ENCODE measurements around the gene GPATCH8. TPM values are rescaled to one million over a fixed set of nuclear protein-coding genes. Genes with fewer than 3 reads are reported as not detected.

GPATCH8 gene
- total and polyA plus RNA-seq, 10 of the 15 experiments (the other 5 are each of a cell fraction or from before 2014, with no cell fraction given): 11.7 to 45.1 (median 21.3) TPM

- intact Hi-C loops (cut with micrococcal nuclease; ENCODE audit: unreplicated experiment): no loop called here
- no peak overlapping the region for H3K4me3 ChIP-seq
- H3K36me3 ChIP-seq (ENCODE audit: control insufficient read depth in 2 of 2, insufficient read depth in 2 of 2, low read length in 1 of 2): no peaks in the 10 kb centered on the region
- H3K79me2 ChIP-seq (ENCODE audit: control insufficient read depth, insufficient read depth, low read length): no peaks in the 10 kb centered on the region
- CTCF ChIA-PET: no interaction called here
- 12% methylated on average over 4 of the region's 4 CpGs for WGBS (ENCODE audit: insufficient coverage, insufficient replicate concordance, low lambda C conversion rate, missing lambda C conversion rate)
- BruUV-seq (replicated peaks): no TSS peak
- no peak overlapping the region for H3K4me2 ChIP-seq (ENCODE audit: control insufficient read depth, insufficient read depth)
- H3K4me1 ChIP-seq (ENCODE audit: control insufficient read depth, insufficient read depth, low read length): no peaks in the 10 kb centered on the region
- RAD21 ChIA-PET (ENCODE audit: unreplicated experiment): no interaction called here
- in situ Hi-C loops (cut with MboI): no loop called here
- no peak overlapping the region for H3K27ac ChIP-seq (ENCODE audit: control insufficient read depth, insufficient read depth)
- FAIRE-seq (no peak), ATAC-seq (no peak), DNase-seq (ENCODE audit: low read depth, low spot score) (no peak)
- no peaks in the 10 kb centered on the region for H3K9me3 ChIP-seq (replicated peaks; ENCODE audit: control insufficient read depth, insufficient read depth, low read length)
- POLR2A ChIA-PET: no interaction called here
- no peak overlapping the region for H2AFZ ChIP-seq (ENCODE audit: control insufficient read depth, low read depth, low read length)
- TF ChIP-seq CHD4 (IDR thresholded peaks at IDR 0.05) (no peak), ZNF622 (IDR thresholded peaks at IDR 0.05) (no peak), HSF1 (IDR thresholded peaks at IDR 0.05; ENCODE audit: low read depth, low read length) (no peak), SUPT20H (IDR thresholded peaks at IDR 0.05; ENCODE audit: borderline replicate concordance, control insufficient read depth, low read depth, low read length) (no peak), CEBPZ (IDR thresholded peaks at IDR 0.05; ENCODE audit: low read depth, low read length) (no peak), EED (IDR thresholded peaks at IDR 0.05; ENCODE audit: low read depth) (no peak), ESRRA (IDR thresholded peaks at IDR 0.05; ENCODE audit: low read length) (no peak), BRCA1 (IDR thresholded peaks at IDR 0.05; ENCODE audit: low read depth, low read length) (no peak), ZNF217 (IDR thresholded peaks at IDR 0.05) (no peak), WRNIP1 (IDR thresholded peaks at IDR 0.05; ENCODE audit: borderline replicate concordance, low read depth, low read length) (no peak)
- SMC1A ChIA-PET (ENCODE audit: uncharacterized antibody, unreplicated experiment): no interaction called here
- H3K9ac ChIP-seq (ENCODE audit: control insufficient read depth, insufficient read depth, low read length): no peak overlapping the region
- no peaks in the 10 kb centered on the region for H4K20me1 ChIP-seq (ENCODE audit: control insufficient read depth, insufficient read depth)
- H3K27me3 ChIP-seq (replicated peaks in 1 of 2; ENCODE audit: control insufficient read depth in 2 of 2, insufficient read depth in 2 of 2, low read length in 1 of 2): no peaks in the 10 kb centered on the region; a peak in 2 of 4 replicates
Measured at GRCh38 chr17:44381810-44382305, 121.3 kb downstream of the GPATCH8 start.

Data from GM12878 (cell line).